Myometrial cell (primary cell): ENCODE data around the gene UBD. TPM values are rescaled to one million over a fixed set of nuclear protein-coding genes. Genes with fewer than 3 reads are reported as not detected.

Experiments used
- total RNA-seq: library from RNA; depleted of rRNA; stranded (reverse); fragments of >200 nt; gene quantifications from 2 replicates; pipeline ENCODE4 v1.2.3, GENCODE V29; 2015

Gene UBD
- not detected in 2 replicates for total RNA-seq

DNA sequence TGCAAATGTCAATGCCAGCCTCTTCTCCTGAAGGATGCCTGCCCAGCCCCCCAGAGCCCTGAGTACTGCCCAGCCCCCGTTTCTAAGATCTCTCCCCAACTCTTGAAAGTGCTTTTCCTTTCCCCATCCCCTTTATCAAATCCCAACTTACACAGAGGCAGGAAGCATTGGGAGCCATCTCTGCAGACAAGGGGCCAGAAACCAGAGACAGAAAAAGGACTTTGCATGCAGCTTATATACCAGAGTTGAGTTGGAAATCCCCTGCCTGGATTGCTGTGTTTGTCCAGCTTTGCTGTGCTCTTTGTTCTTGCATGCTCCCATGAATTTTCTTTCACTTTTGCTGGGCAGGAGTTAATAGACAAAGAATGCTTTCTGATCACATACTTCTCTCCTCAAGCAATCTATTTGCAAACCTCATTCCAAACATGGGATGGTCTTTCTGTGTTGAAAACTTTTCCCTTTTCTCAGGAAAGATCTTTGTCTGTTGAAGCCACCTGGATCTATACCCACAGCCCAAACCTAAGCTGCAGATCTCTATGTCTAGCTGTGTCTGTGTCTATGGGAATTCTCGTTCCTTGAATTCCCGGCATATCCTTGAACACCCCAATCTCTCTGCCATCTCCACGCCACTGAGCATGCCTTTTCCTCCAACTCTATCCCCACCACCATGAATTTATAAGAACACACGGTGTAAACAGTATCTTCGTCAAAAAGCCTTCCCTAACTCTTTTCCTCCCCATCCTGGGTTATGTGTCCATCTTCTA is at the start of gene UBD:
Gene UBD (minus strand): TSS at position 209 of the 764 bp plus-strand sequence. CDS start 31 bp downstream, at position 178.

DNA sequence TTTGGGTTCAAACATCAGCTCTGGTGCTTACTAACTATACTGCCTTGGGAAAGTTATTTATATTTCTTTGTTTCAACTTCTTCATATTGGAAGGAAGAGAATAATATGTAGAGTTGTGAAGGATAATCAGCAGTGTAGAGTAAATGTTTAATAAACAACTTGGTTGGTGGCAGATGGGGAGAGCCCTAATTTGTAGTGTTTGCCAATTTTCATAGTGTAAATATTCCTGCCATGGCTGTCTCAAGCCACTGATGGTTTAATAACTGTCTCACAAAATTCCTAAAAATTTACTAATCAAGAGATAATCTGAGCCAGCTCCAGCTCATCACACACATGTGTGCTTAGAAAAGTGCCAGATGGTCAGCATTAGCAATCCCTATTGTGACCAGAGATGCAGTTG is 25.3 kb upstream of the UBD start, which contains the start of gene OR2H2:
Gene OR2H2 (plus strand): TSS at position 301 of the 400 bp plus-strand sequence. CDS start 2,824 bp downstream, outside the sequence.

Other genes with a start within 250 kb of the UBD start
- not detected in 2 replicates for gene OR5V1, start 190.9 kb downstream of the UBD start, total RNA-seq
- gene OR12D3, start 184.4 kb downstream of the UBD start, total RNA-seq, result not detected in 2 replicates
- gene OR12D2, start 164.1 kb downstream of the UBD start, total RNA-seq, result not detected in 2 replicates
- not detected in 2 replicates for gene OR12D1, start 144.8 kb downstream of the UBD start, total RNA-seq
- gene OR10C1, start 120.4 kb downstream of the UBD start, total RNA-seq, result not detected in 2 replicates
- not detected in 2 replicates for gene OR11A1, start 102.7 kb downstream of the UBD start, total RNA-seq
- not detected in 2 replicates for gene OR2H1, start 102.6 kb downstream of the UBD start, total RNA-seq
- gene MAS1L, start 71.8 kb downstream of the UBD start, total RNA-seq, result not detected in 2 replicates
- not detected in 2 replicates for gene OR2H2, start 25.4 kb upstream of the UBD start, total RNA-seq
- gene GABBR1, start 73.5 kb upstream of the UBD start, total RNA-seq, result 7.1 and 8.6 TPM in 2 replicates
- gene MOG, start 97.4 kb upstream of the UBD start, total RNA-seq, result not detected in 2 replicates
- 0.58 TPM in 1 of 2 replicates, not detected in the other for gene ZFP57, start 121.4 kb upstream of the UBD start, total RNA-seq
- gene HLA-F, start 163.7 kb upstream of the UBD start, total RNA-seq, result 4.6 and 12.6 TPM in 2 replicates